PC-9 (cell line): ENCODE data around the gene TMEM255A. TPM values are rescaled to one million over a fixed set of nuclear protein-coding genes. Genes with fewer than 3 reads are reported as not detected.
A peak's percentile ranks its signal among the peaks of the same experiment; 100 is the strongest.

Experiments used
- BruUV-seq: library from RNA; stranded (reverse); fragments of 400-500 nt; replicated peaks from 2 replicates; lab custom pipeline; 2021; lab: Mats Ljungman, UMichigan
- CTCF ChIA-PET: fragments of 300-600 bp; sonication (Branson Sonifier 250); formaldehyde crosslinking; loops from one replicate; lab custom pipeline; 2022; ENCODE audit warnings: antibody characterized with exemption; lab: Charles Lee
- POLR2A ChIA-PET: fragments of 300-600 bp; sonication (Branson Sonifier 250); formaldehyde crosslinking; loops from one replicate; lab custom pipeline; 2022; ENCODE audit warnings: antibody characterized with exemption; ENCODE audit not compliant: unreplicated experiment; lab: Charles Lee
- DNase-seq, 2 experiments: peaks; one replicate each; pipeline versions ENCODE4 v3.0.0 to v3.0.0-alpha.2; 2015 to 2022; ENCODE audit warnings: mixed read lengths in 1 of 2
- H2AFZ ChIP-seq: fragments of 200-600 bp; sonication (generic); 2 replicates; pipeline ENCODE4 v1.8.1; 2017; ENCODE audit warnings: antibody characterized with exemption
- H3F3A ChIP-seq: fragments of 200-600 bp; sonication (generic); 2 replicates; pipeline ENCODE4 v1.8.1; 2017; ENCODE audit warnings: antibody characterized with exemption, mild to moderate bottlenecking, low read depth; ENCODE audit not compliant: insufficient read depth
- H3K27ac ChIP-seq: fragments of 200-600 bp; sonication (generic); 2 replicates; pipeline ENCODE4 v1.6.1; 2016; ENCODE audit warnings: mixed run types
- H3K27me3 ChIP-seq: fragments of 200-600 bp; sonication (generic); 2 replicates; pipeline ENCODE4 v1.6.1; 2016; ENCODE audit warnings: low read depth, mixed run types; ENCODE audit not compliant: insufficient read depth
- H3K36me3 ChIP-seq: fragments of 200-600 bp; sonication (generic); 2 replicates; pipeline ENCODE4 v1.6.1; 2016; ENCODE audit warnings: low read depth, mixed run types
- H3K4me1 ChIP-seq: fragments of 200-600 bp; sonication (generic); replicated peaks from 2 replicates; pipeline ENCODE4 v1.6.1; 2016; ENCODE audit warnings: mixed run types; ENCODE audit not compliant: insufficient read depth
- H3K4me2 ChIP-seq: fragments of 200-600 bp; sonication (generic); 2 replicates; pipeline ENCODE4 v1.6.1; 2017; ENCODE audit warnings: mixed run types
- H3K4me3 ChIP-seq: fragments of 200-600 bp; sonication (generic); 2 replicates; pipeline ENCODE4 v1.6.1; 2016; ENCODE audit warnings: mixed run types
- H3K79me2 ChIP-seq: fragments of 200-600 bp; sonication (generic); 2 replicates; pipeline ENCODE4 v1.6.1; 2017; ENCODE audit warnings: low read depth, mixed run types
- H3K9me2 ChIP-seq: fragments of 200-600 bp; sonication (generic); 2 replicates; pipeline ENCODE4 v1.8.1; 2017; ENCODE audit warnings: mild to moderate bottlenecking; ENCODE audit not compliant: insufficient read depth
- H3K9me3 ChIP-seq: fragments of 200-600 bp; sonication (generic); 2 replicates; pipeline ENCODE4 v1.8.1; 2016; ENCODE audit warnings: low read depth; ENCODE audit not compliant: insufficient read depth
- H4K20me1 ChIP-seq: fragments of 200-600 bp; sonication (generic); 2 replicates; pipeline ENCODE4 v1.8.1; 2017; ENCODE audit not compliant: insufficient read depth
- CTCF ChIP-seq: fragments of 200-600 bp; sonication (generic); conservative IDR thresholded peaks from 2 replicates; pipeline ENCODE4 v1.6.1; 2017; ENCODE audit warnings: mixed run types, antibody characterized with exemption, mild to moderate bottlenecking, moderate library complexity
- EZH2 ChIP-seq: fragments of 200-600 bp; sonication (generic); IDR thresholded peaks from 2 replicates; pipeline ENCODE4 v1.8.0; 2017; ENCODE audit warnings: antibody characterized with exemption, low read depth
- intact Hi-C: fragments of 100-400 bp; cut with micrococcal nuclease; formaldehyde crosslinking; loops from one replicate; pipeline ENCODE4 v1.10.0; 2022; ENCODE audit not compliant: unreplicated experiment
- total RNA-seq: library from RNA; stranded (reverse); gene quantifications from 2 replicates; pipeline ENCODE4 v1.2.3, GENCODE V29; 2021

The TMEM255A gene
- total RNA-seq, 1 experiment from 2014 or later = 16.7 TPM

- Histone ChIP-seq H3K9me2 (0 out of 2 replicates have a peak, but pooled peaks cover 3% of the 10 kb centered on the region), H3K27me3 (no peaks in the 10 kb centered on the region), H3K36me3 (no peaks in the 10 kb centered on the region), H3K4me2 (no peak overlapping the region), H2AFZ (no peak overlapping the region), H3K79me2 (no peaks in the 10 kb centered on the region), H3K9me3 (no peaks in the 10 kb centered on the region), H3F3A (no peaks in the 10 kb centered on the region), H3K27ac (no peak overlapping the region), H3K4me1 (no peaks in the 10 kb centered on the region), H4K20me1 (no peaks in the 10 kb centered on the region; the same call in 1 of the 2 replicates), H3K4me3 (no peak overlapping the region)
- POLR2A ChIA-PET = no interaction called here
- DNase-seq = peak; percentile 38 to 63
- CTCF ChIA-PET = interaction anchor here (1.0 kb wide), 1 partner anchor 232 kb away, joined by 3 read pairs; no protein-coding TSS in a partner anchor
- no TSS peak for BruUV-seq
- no peak for TF ChIP-seq EZH2
- peak; percentile 89 for TF ChIP-seq CTCF
- intact Hi-C loops = loop anchor here (10.0 kb wide), 3 partner anchors 119 to 699 kb away; no protein-coding TSS in a partner anchor
Observed at GRCh38 chrX:120213438-120214265, 97.6 kb downstream of the TMEM255A start.

Other genes with a start within 250 kb of the TMEM255A start
- gene RHOXF2B, start 233.8 kb downstream of the TMEM255A start, total RNA-seq = not detected in 2 replicates
- gene RHOXF1, start 195.5 kb downstream of the TMEM255A start, total RNA-seq = 0.81 TPM in 1 of 2 replicates, not detected in the other
- gene RHOXF2, start 152.8 kb downstream of the TMEM255A start, total RNA-seq = not detected in 2 replicates
- gene ZBTB33, start 60.6 kb downstream of the TMEM255A start, total RNA-seq = 19.1 and 29.0 TPM in 2 replicates
- not detected in 2 replicates for gene ATP1B4, start 50.6 kb upstream of the TMEM255A start, total RNA-seq
- gene LAMP2, start 157.8 kb upstream of the TMEM255A start, total RNA-seq = 92.4 and 123 TPM in 2 replicates
- 98.6 and 154 TPM in 2 replicates for gene CUL4B, start 249.5 kb upstream of the TMEM255A start, total RNA-seq